ENCODE measurements around the gene UBA7. TPM values are rescaled to one million over a fixed set of nuclear protein-coding genes. Genes with fewer than 3 reads are reported as not detected.

Gene UBA7
- total RNA-seq, 1 donor from 2014 or later, result 56.1 TPM

DNA sequence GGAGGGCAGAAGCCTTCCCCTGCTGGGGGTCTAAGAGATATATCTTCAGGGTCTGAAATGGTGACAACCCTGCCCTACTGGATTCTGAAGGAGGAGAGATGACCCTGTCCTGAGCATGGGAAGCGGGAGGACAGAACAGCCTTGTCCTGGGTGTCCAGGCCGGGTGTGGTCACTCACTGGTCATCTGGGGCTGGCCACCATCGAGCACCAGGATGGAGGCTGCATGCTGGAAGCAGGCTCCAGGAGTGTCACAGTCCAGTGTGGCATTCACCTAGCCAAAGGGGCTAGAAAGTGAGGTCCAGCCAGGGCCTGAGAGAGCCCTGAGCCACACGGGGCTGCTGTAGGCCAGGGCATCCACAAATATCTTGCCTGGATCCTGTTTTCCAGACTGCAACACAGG is 19.3 kb downstream of the UBA7 start:
- no peak for DNase-seq (ENCODE audit: low spot score in 2 of 2)
- Histone ChIP-seq H3K36me3 (no peaks in the 10 kb centered on the region), H3K27me3 (no peaks in the 10 kb centered on the region), H3K9me3 (no peaks in the 10 kb centered on the region), H3K27ac (no peak overlapping the region), H3K4me3 (no peak overlapping the region), H3K4me1 (no peaks in the 10 kb centered on the region)
- TF ChIP-seq, protein P1, sequence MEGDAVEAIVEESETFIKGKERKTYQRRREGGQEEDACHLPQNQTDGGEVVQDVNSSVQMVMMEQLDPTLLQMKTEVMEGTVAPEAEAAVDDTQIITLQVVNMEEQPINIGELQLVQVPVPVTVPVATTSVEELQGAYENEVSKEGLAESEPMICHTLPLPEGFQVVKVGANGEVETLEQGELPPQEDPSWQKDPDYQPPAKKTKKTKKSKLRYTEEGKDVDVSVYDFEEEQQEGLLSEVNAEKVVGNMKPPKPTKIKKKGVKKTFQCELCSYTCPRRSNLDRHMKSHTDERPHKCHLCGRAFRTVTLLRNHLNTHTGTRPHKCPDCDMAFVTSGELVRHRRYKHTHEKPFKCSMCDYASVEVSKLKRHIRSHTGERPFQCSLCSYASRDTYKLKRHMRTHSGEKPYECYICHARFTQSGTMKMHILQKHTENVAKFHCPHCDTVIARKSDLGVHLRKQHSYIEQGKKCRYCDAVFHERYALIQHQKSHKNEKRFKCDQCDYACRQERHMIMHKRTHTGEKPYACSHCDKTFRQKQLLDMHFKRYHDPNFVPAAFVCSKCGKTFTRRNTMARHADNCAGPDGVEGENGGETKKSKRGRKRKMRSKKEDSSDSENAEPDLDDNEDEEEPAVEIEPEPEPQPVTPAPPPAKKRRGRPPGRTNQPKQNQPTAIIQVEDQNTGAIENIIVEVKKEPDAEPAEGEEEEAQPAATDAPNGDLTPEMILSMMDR (IDR thresholded peaks at IDR 0.05), result no peak
- intact Hi-C loops (cut with DNase I), result no loop called here

DNA sequence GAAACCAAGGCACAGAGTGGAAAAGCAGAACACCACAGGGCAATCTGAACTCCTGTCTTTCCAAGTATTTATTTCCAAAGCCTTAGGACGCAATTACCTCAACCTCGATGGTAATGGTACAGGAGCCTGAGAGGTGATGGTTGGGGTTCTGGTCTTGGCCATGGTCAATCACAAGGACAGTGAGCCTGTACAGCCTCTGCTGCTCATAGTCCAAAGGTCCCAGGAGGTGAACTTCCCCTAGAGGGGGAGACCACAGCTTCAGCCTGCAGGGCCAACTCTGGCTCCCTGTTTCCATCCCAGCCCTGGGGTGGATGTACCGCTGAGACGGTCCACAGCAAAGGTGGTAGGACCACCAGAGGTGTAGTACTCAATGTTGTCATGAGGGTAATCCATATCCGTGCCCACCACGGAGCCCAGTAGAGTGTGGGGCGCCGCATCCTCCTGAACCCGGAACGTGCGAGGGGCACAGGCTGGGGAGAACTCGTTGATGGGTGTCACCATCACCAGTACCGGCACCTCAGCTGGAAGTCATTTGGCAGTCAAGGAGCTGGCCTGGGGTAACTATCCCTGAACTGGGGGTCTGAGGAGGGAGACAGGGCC is 20.2 kb downstream of the UBA7 start:
- Histone ChIP-seq H3K27ac (no peak overlapping the region), H3K4me1 (no peaks in the 10 kb centered on the region), H3K36me3 (no peaks in the 10 kb centered on the region), H3K27me3 (no peaks in the 10 kb centered on the region), H3K9me3 (no peaks in the 10 kb centered on the region), H3K4me3 (no peak overlapping the region)
- no peak for DNase-seq (ENCODE audit: low spot score in 2 of 2)
- TF ChIP-seq, protein P1 (IDR thresholded peaks at IDR 0.05), result no peak
- intact Hi-C loops (cut with DNase I), result no loop called here

DNA sequence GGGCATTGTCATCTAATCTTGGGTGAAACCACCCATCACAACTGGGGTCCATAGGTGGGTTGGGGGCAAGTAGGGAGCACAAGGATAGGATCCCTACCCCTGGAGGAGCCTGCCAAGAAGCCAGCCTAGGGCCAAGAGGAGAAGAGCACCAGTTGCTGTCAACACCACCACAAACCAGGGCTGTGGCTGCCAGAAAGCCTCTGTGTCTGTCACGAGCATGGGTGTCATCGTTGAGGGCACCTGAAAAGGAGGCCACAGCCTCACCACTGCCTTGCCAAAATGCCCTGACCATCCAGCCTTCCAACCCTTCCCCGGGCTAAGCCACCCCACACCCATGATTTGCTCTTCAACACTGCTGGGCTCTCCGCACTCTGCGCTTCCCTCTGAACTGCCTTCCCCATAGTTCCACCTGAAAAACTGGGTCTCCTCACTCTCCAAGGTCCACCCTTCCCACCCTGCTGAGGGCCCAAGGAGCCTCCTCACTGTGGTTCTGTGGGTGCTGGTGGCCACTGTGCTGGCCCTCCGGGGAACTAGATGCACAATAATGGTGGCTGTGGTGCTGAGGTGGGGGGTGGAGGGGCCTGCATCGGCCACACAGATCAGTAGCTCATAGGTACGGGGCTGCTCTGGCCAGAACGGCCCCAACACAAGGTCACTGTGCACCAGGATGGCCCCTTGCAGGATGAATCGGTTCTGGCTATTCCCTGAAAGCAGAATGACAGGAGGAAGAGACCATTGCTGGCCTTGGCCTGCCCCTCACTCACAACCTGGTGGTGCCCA is 21.2 kb downstream of the UBA7 start:
- H3K4me1 ChIP-seq, result no peaks in the 10 kb centered on the region
- TF ChIP-seq, protein P1 (IDR thresholded peaks at IDR 0.05), result no peak
- H3K36me3 ChIP-seq, result no peaks in the 10 kb centered on the region
- peak in 1 of 2 donors; percentile 56 for DNase-seq (ENCODE audit: low spot score in 2 of 2)
- no peaks in the 10 kb centered on the region for H3K27me3 ChIP-seq
- H3K4me3 ChIP-seq, result no peak overlapping the region
- H3K27ac ChIP-seq, result no peak overlapping the region
- no peaks in the 10 kb centered on the region for H3K9me3 ChIP-seq
- intact Hi-C loops (cut with DNase I), result no loop called here

DNA sequence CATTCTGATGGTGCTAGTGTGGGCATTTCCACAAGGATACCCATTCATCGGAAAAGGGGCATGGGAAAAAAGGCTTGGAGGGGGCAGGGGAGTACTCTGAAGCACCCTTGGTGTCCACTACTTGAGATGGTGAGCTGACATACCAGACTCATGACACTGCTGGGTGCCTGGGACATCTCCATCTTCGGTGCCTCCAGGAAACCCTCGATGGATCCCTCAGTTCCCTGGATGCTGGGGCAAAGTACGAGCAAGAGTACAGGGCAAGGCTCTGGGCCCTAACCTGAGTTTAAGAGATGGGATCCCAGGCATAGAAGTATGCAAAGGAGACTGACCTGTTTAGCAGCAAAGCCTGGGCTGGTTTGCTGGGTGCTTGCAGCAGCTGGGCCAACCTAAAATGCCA is 22.2 kb downstream of the UBA7 start:
- H3K4me3 ChIP-seq, result no peak overlapping the region
- H3K4me1 ChIP-seq, result peaks cover 4 to 6% of the 10 kb centered on the region in 2 donors
- intact Hi-C loops (cut with DNase I), result no loop called here
- DNase-seq (ENCODE audit: low spot score in 2 of 2), result peak in 1 of 2 donors; percentile 55
- H3K27me3 ChIP-seq, result no peaks in the 10 kb centered on the region
- TF ChIP-seq, protein P1 (IDR thresholded peaks at IDR 0.05), result no peak
- H3K36me3 ChIP-seq, result no peaks in the 10 kb centered on the region
- H3K9me3 ChIP-seq, result no peaks in the 10 kb centered on the region
- H3K27ac ChIP-seq, result no peak overlapping the region

DNA sequence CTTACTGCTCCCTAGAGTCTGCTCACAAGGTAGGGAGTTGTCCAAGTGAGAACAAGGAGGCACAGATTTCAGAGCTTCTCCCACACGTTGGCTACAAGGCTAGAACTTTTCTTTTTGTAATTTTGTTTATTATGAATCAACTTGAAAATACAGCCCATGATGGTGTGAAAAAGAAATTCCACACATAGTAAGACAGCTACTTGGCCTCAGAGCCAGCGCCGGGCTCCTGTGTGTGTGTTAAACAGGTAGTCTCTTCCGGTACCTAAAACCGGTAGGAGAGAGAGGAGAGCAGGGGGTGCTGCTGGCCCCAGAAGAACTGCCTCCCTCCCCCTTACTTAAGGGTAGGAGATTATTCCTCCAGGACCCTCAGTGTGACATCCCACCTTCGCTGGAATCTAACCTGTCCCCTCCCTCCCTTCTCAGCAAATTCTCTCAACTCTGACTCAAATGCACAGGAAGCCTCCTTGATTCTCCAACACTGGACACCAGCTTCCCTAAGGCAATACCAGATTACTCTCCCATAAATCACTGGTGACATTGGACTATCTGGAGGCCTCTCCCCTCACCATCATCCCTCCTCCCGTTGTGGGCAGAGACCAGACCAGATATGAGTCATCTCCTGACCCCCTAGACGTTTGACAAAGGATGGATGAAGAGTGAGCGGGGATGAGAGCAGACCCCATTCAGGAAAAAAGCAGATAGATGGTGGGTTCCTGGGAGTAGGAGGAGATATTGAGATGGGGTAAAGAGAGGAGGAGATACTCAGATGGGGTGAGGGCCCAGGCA is 22.9 kb downstream of the UBA7 start:
- Histone ChIP-seq H3K27ac (no peak overlapping the region), H3K36me3 (no peaks in the 10 kb centered on the region), H3K9me3 (no peaks in the 10 kb centered on the region), H3K27me3 (no peaks in the 10 kb centered on the region), H3K4me3 (no peak overlapping the region), H3K4me1 (peaks cover 4 to 6% of the 10 kb centered on the region in 2 donors)
- intact Hi-C loops (cut with DNase I), result no loop called here
- TF ChIP-seq, protein P1 (IDR thresholded peaks at IDR 0.05), result no peak
- peak in 1 of 2 donors; percentile 18 for DNase-seq (ENCODE audit: low spot score in 2 of 2)

Data from ascending aorta (tissue), 2 donors.